T1000 (cell line): ENCODE data around the gene THRA.
"Not testable (repeated sequence)": the region's sequence is repeated elsewhere in the genome, so short reads cannot be mapped to it uniquely, and the experiment has no call there.

ENCODE experiments used
- DNase-seq: peaks from one replicate; lab custom pipeline; 2025; ENCODE audit warnings: mixed read lengths; lab: John Stamatoyannopoulos, UW

Gene THRA

DNA sequence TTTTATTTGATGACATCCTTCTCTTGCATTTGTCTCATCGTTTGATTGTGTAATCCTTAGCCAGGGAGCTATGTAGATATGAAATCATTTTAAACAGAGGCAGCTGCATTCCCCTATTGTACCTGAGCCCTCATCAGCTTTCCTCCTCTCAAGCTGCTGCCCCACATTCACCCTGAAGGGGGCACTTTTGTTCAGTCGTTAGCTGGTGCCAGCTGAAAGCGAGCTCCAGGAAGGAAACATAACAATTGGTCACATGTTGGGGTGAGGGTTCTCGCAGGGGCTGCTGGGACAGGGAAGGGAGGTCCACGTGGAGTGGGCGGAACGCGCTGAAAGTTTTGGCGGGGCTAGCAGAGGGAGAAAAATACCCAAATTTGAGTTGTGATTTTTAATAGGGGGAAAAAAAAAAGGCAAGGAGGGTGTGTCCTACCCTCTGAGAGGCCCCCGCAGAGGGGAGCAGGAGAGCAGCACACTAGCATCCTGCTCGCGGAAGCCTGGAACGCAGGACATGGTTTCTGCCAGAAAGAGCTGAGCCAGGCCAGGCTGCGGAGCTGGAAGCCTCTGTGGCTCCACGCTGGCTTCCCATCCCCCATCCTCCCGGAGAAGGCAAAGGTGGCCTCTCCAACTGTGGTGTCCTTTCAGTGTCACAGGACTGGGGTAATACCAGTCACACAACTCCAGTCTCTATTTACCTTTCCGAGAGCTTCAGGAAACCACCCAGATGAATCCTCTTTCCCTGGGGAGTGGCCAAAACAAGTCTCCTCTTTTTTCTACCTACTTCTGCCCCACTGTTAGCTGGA, 50.5 kb downstream of the THRA start:
- peak; percentile 82 for DNase-seq

DNA sequence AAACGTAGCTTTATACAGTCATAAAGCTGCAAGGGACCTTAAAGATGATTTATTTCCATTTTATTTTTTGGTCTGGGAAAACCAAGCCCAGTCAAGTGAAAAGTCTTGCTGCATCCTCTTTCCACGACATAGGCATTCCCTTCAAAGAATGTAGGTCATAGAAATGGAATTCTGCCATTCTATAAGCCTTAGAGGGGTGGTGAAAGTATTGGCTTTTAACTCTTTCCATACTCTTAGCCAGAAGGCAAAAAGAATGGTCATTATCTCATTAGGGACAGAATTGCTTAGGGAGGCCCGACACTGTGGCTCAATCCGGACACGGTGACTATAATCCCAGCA, 51.1 kb downstream of the THRA start:
- no peak for DNase-seq

DNA sequence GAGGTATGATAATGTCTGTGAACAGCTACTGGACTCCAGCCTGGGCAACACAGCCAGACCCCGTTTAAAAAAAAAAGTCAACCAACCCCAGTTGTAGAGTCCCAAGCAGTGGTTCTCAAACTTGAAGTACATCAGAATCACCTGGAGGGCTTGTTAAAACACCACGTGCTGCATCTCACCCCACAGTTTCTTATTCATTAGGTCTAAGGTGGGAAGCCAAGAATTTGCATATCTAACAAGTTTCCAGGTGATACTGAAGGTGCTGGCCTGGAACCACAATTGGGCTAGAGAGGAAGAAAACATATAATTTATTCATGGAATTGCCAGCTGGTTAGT, 52.3 kb downstream of the THRA start:
- no peak for DNase-seq

DNA sequence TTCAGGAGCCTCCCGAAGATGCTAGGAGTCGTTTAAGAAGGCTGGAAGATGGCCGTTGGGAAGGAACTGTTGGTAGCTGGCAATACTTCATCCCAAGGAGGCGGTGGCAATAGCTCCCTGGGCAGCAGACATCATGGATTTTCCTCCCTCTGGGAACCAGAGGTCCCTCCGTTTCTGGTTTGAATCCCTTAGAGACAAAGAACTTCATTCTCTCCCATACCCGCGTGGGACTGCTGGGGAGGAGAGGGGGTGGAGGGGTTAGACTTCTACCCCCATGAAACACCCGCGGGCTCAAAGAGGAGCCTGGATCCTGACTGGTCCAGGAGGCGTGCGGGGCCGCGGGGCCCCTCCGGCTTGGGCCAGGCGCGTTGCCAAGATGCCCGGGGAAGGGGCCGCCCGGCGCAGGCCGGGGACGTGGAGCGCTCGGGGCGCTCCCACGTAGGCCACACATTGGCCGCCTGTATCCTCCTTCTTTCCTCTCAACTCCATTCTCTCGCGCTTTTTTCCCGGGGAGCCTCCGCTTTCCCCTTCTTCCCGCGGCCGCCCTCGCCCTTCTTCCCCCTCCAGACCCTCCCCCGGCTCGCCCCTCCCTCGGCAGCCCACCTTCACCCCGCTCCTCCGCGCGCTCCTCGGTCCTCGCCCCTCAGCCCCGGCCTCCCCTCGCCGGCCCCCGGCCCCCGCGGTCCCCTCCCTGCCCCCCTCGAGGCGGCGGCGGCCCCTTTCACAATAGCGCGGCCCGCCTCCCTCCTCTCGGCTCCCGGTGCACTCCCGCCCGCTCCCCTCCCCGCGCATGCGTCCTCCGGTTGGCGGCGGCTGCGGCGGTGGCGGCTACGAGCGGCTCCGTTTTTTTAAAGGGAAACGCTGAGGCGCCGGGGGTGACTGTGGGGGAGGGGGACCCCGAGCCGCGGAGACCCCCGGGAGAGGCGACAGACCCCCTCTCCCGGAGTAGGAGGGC, 58.7 kb downstream of the THRA start, which contains the start of gene MSL1:
Gene MSL1 (plus strand): TSS at position 791 of the 955 bp plus-strand sequence. CDS start 642 bp downstream, outside the sequence.
- DNase-seq = peak; percentile 67

DNA sequence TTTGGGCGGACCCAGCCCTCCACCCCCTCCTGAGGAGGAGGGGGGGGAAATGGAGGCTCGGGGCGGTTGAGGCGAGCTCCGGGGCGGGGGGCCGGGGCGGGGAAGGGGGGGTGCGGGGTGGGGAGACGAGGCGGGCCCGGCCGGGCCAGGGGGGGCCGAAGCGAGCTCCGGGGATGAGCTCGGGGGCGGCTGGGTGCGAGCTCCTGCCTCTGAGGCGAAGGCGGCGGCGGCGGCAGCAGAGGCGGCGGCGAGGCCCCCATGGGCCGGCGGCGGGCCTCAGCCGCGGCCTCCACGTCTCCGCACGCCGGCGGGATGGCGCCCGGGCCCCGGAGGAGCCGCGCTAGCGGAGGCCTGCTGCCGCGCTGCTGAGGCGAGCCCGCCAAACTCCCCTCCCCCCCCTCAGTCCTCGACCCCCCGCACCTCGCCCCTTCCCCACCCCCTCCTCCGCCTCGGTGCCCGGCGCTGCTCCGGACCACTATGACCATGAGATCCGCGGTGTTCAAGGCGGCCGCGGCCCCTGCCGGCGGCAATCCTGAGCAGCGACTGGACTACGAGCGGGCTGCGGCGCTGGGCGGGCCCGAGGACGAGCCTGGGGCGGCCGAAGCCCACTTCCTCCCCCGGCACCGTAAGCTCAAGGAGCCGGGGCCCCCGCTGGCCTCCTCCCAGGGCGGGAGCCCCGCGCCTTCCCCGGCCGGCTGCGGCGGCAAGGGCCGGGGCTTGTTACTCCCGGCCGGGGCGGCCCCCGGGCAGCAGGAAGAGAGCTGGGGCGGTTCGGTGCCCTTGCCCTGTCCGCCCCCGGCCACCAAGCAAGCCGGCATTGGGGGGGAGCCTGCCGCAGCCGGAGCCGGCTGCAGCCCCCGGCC, 59.6 kb downstream of the THRA start:
- DNase-seq = no peak

DNA sequence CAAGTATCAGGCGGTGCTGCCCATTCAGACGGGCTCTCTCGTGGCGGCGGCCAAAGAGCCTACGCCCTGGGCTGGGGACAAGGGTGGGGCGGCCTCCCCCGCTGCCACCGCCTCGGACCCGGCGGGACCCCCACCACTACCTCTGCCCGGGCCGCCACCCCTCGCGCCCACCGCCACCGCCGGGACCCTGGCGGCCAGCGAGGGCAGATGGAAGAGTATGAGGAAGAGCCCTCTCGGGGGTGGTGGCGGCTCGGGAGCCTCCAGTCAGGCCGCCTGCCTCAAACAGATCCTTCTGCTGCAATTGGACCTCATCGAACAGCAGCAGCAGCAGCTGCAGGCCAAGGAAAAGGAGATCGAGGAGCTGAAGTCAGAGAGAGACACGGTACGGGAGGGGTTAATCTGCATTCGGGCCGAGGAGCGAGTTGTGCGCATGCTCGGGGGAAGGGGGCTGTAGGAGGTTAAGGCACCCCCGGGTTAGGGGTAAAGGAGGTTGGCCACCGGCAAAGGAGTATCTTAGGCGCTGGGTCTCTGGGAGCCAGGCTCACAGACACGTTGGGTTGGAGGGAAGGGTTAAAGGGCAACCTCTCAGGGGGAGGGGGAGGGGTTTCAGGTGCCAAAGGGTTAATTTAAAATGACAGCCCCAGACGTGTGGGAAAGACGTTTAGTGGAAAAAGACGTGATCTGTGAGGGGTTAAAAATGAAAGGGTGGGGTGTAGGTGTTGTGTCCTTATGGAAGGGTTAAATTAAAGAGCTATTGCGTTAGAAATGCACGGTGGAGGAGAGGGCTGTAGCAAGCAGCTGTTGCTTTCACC, 60.4 kb downstream of the THRA start:
- no peak for DNase-seq

DNA sequence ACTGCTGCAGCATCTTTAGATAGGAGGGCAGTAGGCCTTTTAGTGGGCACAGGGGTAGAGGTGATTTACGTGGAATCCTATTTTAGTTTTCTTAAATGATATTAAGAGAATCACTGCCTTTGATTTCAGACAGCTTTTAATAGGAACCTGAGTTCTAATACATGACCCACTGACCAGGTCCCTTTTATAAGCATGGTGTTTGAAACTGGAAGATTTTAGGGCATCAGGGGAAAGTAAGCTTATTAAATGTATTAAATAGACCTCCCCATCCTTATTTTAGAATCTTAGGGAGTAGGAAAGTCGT, 61.0 kb downstream of the THRA start:
- DNase-seq = no peak

DNA sequence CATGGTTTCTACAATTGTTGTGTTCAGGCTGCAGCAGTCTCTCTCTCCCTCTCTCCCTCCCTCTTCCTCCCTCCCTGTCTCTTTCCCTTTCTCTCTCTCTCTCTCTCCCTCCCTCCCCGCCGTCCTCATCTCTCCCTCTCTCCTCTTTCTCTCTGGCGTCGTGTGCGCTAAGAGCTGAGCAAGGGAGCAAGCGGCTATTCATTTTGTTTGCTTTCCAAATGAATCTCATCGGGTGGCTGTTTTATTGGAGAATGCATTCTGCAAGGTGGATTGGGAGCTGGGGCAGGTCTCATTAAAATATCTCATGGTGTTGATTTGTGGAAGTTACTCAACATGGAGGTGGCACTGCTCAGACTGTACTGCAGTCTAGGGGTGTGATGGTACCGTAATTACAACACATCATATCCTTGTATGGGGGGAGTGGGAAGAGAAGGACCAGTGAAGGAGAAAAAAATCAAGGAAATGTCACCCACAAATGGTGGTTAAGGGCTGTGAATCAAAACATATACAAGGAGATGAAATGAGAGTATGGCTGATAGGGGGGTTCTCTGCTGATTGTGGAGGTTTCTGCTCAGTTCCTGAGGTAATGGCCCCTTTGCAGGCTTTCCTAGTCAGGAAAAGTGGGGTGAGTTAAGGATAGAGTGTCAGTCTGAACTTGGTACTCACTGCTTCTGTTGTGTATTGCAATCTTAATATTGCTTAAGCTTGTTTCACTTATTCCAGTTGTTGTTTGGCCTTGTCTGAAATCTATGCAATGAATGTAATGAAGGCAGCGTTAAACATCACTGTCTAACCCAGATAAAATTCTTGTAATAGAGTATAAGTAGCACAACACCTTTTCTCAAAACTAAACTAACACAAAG, 61.7 kb downstream of the THRA start:
- DNase-seq = no peak

DNA sequence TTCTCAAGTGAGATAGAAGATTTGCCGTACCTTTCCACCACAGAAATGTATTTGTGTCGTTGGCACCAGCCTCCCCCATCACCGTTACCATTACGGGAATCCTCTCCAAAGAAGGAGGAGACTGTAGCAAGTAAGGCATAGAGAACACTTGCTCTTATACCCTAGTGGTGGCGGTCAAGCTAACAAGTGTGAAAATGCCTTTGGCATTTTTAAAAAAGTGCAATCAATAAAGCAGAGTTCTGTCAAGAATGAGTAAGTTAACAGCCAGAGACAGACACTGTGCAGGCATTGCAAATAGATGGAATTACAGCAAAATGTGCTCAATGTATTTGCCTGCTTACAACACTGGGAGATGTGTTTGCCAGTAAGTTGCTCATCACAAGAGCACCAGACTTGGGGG, 66.7 kb downstream of the THRA start:
- DNase-seq = no peak

DNA sequence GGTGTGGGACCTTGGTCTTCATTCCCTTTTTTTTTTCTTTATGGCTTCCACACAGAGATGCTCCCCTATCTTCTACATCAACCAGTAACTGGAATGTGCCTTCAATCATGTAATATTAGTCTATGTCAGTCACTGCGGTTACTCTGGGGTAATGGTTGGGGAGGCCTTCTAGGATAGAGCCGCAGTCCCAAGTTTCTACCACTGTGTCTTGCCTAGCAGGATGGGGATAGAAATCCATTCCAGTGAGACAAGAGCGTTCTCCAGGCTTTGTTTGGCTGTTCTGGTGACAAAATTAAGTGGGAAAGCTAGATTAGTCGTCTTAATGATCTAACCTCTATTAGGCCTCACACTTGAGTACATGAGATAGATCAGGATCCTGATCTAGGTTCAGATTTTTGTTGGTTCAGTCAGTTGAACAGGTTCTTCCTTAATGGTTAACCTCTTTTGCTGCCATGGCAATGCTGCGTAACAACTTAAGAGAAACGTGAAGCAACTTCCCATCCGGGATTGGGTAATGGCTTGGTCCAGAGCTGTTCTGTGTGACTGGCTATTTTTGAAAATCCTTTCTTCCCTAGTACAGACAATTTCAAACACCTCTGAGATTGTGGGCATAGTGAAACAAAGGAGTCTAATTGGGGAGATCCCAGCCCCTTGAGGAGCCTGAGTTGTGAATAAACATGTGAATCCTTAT, 67.7 kb downstream of the THRA start:
- DNase-seq = no peak

DNA sequence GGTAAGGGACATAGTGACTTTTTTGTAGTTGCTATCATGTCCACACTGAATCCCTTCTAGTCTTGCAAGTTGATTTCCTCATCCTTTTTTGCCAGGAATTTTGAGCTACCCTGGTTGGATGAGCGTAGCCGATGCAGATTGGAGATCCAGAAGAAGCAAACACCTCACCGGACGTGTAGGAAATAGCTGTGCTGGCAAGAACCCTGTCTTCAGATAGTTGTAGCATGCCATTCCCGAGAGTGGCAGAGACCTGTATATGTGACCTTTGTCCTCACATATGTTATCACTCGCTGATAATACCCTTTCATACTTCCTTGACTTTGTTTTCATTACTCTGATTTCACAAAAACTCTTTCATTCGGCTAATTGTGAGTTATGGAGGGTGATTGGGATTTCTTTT, 71.4 kb downstream of the THRA start:
- DNase-seq = no peak

DNA sequence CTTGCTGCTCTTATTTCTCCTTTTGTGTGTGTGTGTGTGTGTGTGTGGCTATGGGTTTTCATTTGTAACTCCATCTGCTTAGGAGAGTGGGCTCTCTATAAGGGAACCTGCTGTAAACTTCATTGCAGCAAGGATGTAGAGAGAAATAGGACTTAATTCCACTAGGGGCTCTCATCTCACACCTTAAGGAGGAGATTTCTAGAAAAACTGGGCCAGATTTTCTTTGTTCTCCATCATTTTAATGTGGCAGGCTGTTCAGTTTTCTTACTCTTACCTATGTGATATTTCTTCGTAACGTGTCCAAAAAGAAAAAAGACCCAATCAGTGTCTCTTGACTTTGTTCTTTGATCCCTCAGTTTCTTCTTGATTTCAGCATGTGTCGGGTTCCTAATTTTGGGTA, 73.1 kb downstream of the THRA start:
- DNase-seq = no peak

DNA sequence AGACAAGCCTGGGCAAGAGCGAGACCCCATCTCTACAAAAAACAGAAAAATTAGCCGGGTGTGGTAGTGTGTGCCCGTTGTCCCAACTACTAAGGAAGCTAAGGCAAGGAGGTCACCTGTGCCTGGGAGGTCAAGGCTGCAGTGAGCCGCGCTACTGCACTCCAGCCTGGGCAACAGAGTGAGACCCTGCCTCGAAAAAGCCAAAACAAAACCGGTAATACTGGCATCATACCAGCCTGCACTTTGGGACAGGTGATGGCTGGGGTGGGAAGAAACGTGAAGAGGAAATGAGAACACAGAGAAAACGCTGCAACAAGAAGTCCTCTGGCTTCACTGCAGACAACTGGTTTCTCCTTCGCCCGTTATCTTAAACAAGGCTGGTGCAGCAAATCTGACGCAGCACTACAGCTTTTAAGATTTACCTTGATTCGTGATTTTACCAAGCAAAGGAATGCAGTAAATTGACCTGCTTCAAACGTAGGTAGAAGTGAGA, 76.8 kb downstream of the THRA start:
- DNase-seq = no peak

DNA sequence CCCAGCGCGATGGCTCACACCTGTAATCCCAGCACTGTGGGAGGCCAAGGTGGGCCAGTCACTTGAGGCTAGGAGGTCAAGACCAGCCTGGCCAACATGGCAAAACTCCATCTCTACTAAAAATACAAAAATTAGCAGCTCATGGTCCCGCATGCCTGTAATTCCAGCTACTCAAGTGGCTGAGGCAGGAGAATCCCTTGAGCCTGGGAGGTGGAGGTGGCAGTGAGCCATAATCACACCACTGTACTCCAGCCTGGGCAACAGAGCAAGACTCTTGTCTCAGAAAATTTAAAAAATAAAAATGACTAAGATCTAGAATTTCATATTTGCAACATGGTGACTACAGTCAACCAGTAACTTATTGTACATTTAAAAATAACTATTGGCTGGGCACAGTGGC, 80.4 kb downstream of the THRA start:
- not testable (repeated sequence) for DNase-seq
